Measurements from ENCODE around the gene ANKRD66. TPM values are rescaled to one million over a fixed set of nuclear protein-coding genes. Genes with fewer than 3 reads are reported as not detected.

Gene ANKRD66
- total RNA-seq, 1 experiment from 2014 or later = not detected

GRCh38 chr6:46772016-46772415, 25.3 kb downstream of the ANKRD66 start:
- Histone ChIP-seq H3K79me2 (ENCODE audit: insufficient read depth, low read length) (no peaks in the 10 kb centered on the region), H3K4me2 (ENCODE audit: low read length) (no peak overlapping the region), H3K4me3 (replicated peaks in 1 of 2; ENCODE audit: low read depth in 1 of 2, low read length in 2 of 2) (no peak overlapping the region), H3K27ac (ENCODE audit: low read depth, low read length) (no peak overlapping the region), H3K9me2 (ENCODE audit: insufficient read depth) (no peaks in the 10 kb centered on the region), H3K4me1 (ENCODE audit: control insufficient read depth in 1 of 2, insufficient read depth in 2 of 2, low read length in 2 of 2) (no peaks in the 10 kb centered on the region), H4K20me1 (ENCODE audit: insufficient read depth) (no peaks in the 10 kb centered on the region), H2AFZ (ENCODE audit: low read depth, low read length, poor library complexity, severe bottlenecking) (no peak overlapping the region), H3K9me3 (ENCODE audit: control insufficient read depth in 1 of 2, insufficient read depth in 1 of 2, low read depth in 1 of 2, low read length in 2 of 2) (no peaks in the 10 kb centered on the region), H3K27me3 (ENCODE audit: insufficient read depth, low read length) (no peaks in the 10 kb centered on the region), H3K9ac (ENCODE audit: low read length) (no peak overlapping the region), H3K36me3 (ENCODE audit: control insufficient read depth in 1 of 2, insufficient read depth in 2 of 2, low read length in 2 of 2) (no peaks in the 10 kb centered on the region)
- ChIA-PET RAD21 (ENCODE audit: low non-redundant PET in 1 of 2, low total read pairs in 2 of 2, uncharacterized antibody in 2 of 2, unreplicated experiment in 2 of 2) (no interaction called here), POLR2A (no interaction called here), CTCF (no interaction called here)
- intact Hi-C loops (cut with micrococcal nuclease) = no loop called here
- BruUV-seq (replicated peaks) = no TSS peak
- DNase-seq (ENCODE audit: low read depth, low spot score) (no peak), ATAC-seq (no peak)
- no peak for TF ChIP-seq TCF7L2 (IDR thresholded peaks at IDR 0.05; ENCODE audit: borderline replicate concordance, extremely low read depth, insufficient read depth, insufficient read length)
- no peak for TF ChIP-seq CBX3 (IDR thresholded peaks at IDR 0.05; ENCODE audit: low read depth)
- TF ChIP-seq ZBTB33 (IDR thresholded peaks at IDR 0.05; ENCODE audit: extremely low read depth, insufficient replicate concordance, low read length) = no peak
- TF ChIP-seq FOSL1 (IDR thresholded peaks at IDR 0.05; ENCODE audit: low read depth) = no peak
- TF ChIP-seq ATF3 (IDR thresholded peaks at IDR 0.05) = no peak
- TF ChIP-seq RAD21 (IDR thresholded peaks at IDR 0.05; ENCODE audit: low read depth) = no peak
- TF ChIP-seq EZH2phosphoT487 (IDR thresholded peaks at IDR 0.05; ENCODE audit: borderline replicate concordance) = no peak

- ChIA-PET RAD21 (ENCODE audit: low non-redundant PET in 1 of 2, low total read pairs in 2 of 2, uncharacterized antibody in 2 of 2, unreplicated experiment in 2 of 2) (no interaction called here), CTCF (no interaction called here), POLR2A (no interaction called here)
- no peaks in the 10 kb centered on the region for H3K27me3 ChIP-seq (ENCODE audit: insufficient read depth, low read length)
- ATAC-seq (no peak), DNase-seq (ENCODE audit: low read depth, low spot score) (no peak)
- no peaks in the 10 kb centered on the region for H3K4me1 ChIP-seq (ENCODE audit: control insufficient read depth in 1 of 2, insufficient read depth in 2 of 2, low read length in 2 of 2)
- no peaks in the 10 kb centered on the region for H3K9me2 ChIP-seq (ENCODE audit: insufficient read depth)
- H3K4me3 ChIP-seq (replicated peaks in 1 of 2; ENCODE audit: low read depth in 1 of 2, low read length in 2 of 2) = no peak overlapping the region
- intact Hi-C loops (cut with micrococcal nuclease) = no loop called here
- H3K9ac ChIP-seq (ENCODE audit: low read length) = no peak overlapping the region
- no peak overlapping the region for H3K27ac ChIP-seq (ENCODE audit: low read depth, low read length)
- H3K4me2 ChIP-seq (ENCODE audit: low read length) = no peak overlapping the region
- no peaks in the 10 kb centered on the region for H3K79me2 ChIP-seq (ENCODE audit: insufficient read depth, low read length)
- H3K9me3 ChIP-seq (ENCODE audit: control insufficient read depth in 1 of 2, insufficient read depth in 1 of 2, low read depth in 1 of 2, low read length in 2 of 2) = no peaks in the 10 kb centered on the region
- H4K20me1 ChIP-seq (ENCODE audit: insufficient read depth) = no peaks in the 10 kb centered on the region
- BruUV-seq (replicated peaks) = no TSS peak
- no peaks in the 10 kb centered on the region for H3K36me3 ChIP-seq (ENCODE audit: control insufficient read depth in 1 of 2, insufficient read depth in 2 of 2, low read length in 2 of 2)
- no peak overlapping the region for H2AFZ ChIP-seq (ENCODE audit: low read depth, low read length, poor library complexity, severe bottlenecking)
- TF ChIP-seq SIN3A (IDR thresholded peaks at IDR 0.05; ENCODE audit: low read depth) (no peak), REST (IDR thresholded peaks at IDR 0.05; ENCODE audit: low read depth) (no peak), CEBPB (IDR thresholded peaks at IDR 0.05; ENCODE audit: low read depth) (no peak), ZBTB33 (IDR thresholded peaks at IDR 0.05; ENCODE audit: extremely low read depth, insufficient replicate concordance, low read length) (no peak), EZH2phosphoT487 (IDR thresholded peaks at IDR 0.05; ENCODE audit: borderline replicate concordance) (no peak), ZFX (IDR thresholded peaks at IDR 0.05) (no peak), JUND (IDR thresholded peaks at IDR 0.05) (no peak), SRF (IDR thresholded peaks at IDR 0.05; ENCODE audit: low read depth) (no peak), RAD21 (IDR thresholded peaks at IDR 0.05; ENCODE audit: low read depth) (no peak), ZNF274 (IDR thresholded peaks at IDR 0.05; ENCODE audit: low read depth, low read length) (no peak)
These were observed 26.0 kb downstream of the ANKRD66 start for GRCh38 chr6:46772762-46773161.
